Keratinocyte (primary cell): ENCODE results near the gene KLC4.

Experiments used
- CTCF ChIP-seq, 3 experiments: IDR thresholded peaks in 1 of 3; conservative IDR thresholded peaks in 1 of 3; optimal IDR thresholded peaks in 1 of 3; 2 replicates in 2 of 3; 3 replicates in 1 of 3; pipeline versions ENCODE3 to v1.5.1; 2011; ENCODE audit warnings: low read length in 3 of 3, mild to moderate bottlenecking in 3 of 3, moderate library complexity in 2 of 3, control low read depth in 1 of 3, inconsistent platforms in 1 of 3; ENCODE audit not compliant: insufficient read depth in 2 of 3; ENCODE audit errors: extremely low read depth in 1 of 3
- EZH2 ChIP-seq: IDR thresholded peaks from one replicate; pipeline ENCODE4 v1.6.1; 2012; ENCODE audit warnings: inconsistent platforms, mild to moderate bottlenecking, low read length, moderate library complexity

GRCh38 chr6:43011207-43011606 lies 48.2 kb upstream of the KLC4 start:
- TF ChIP-seq CTCF (optimal IDR thresholded peaks at IDR 0.05 in 1 of 3, IDR thresholded peaks at IDR 0.05 in 1 of 3, conservative IDR thresholded peaks at IDR 0.05 in 1 of 3; ENCODE audit: extremely low read depth in 1 of 3, insufficient read depth in 2 of 3, low read length in 3 of 3) (no peak), EZH2 (no peak)
